Keratinocyte (primary cell): ENCODE results near the gene GAL3ST2.

Experiments used
- CTCF ChIP-seq, 3 experiments: IDR thresholded peaks in 1 of 3; conservative IDR thresholded peaks in 1 of 3; optimal IDR thresholded peaks in 1 of 3; 2 replicates in 2 of 3; 3 replicates in 1 of 3; pipeline versions ENCODE3 to v1.5.1; 2011; ENCODE audit warnings: low read length in 3 of 3, mild to moderate bottlenecking in 3 of 3, moderate library complexity in 2 of 3, control low read depth in 1 of 3, inconsistent platforms in 1 of 3; ENCODE audit not compliant: insufficient read depth in 2 of 3; ENCODE audit errors: extremely low read depth in 1 of 3
- EZH2 ChIP-seq: IDR thresholded peaks from one replicate; pipeline ENCODE4 v1.6.1; 2012; ENCODE audit warnings: inconsistent platforms, mild to moderate bottlenecking, low read length, moderate library complexity

DNA sequence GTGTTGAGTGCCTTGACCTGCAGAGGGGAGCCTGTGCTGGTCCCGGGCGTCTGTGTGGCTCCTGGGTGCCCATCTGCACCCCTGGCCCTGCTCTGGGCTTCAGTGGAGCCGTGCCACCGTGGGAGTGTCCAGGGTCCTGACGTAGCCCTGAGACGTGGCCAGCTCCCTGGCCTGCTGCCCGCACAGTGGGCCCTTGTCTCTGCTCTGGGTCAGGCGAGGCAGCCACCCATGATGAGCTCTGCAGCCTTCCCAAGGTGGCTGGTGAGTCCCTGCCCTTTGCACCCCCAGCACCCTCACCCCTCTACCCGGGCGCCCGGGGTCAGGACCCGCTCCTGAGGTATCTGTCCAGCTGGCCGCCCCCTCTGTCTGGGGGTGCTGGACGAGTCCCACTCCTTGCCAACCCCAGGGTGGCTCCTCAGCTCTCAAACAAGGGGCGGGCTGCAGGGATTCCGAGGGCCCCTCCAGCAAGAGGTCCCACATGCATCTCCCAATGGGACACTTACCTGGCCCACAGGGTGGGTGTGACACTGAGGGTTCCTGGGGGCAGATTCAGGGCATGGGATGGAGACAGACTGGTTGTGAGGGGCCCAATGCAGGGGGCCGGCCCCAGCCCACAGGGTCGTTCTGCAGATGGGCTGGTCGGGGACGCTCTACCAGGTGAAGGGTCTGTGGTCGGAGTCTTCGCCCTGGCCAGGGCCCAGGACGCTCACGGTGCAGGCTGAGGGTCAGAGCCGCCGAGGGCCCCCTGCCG lies 34.8 kb downstream of the GAL3ST2 start:
- no peak for TF ChIP-seq EZH2
- no peak for TF ChIP-seq CTCF (optimal IDR thresholded peaks at IDR 0.05 in 1 of 3, IDR thresholded peaks at IDR 0.05 in 1 of 3, conservative IDR thresholded peaks at IDR 0.05 in 1 of 3; ENCODE audit: extremely low read depth in 1 of 3, insufficient read depth in 2 of 3, low read length in 3 of 3)
